MV-4-11 (cell line): ENCODE measurements around the gene CHN1.

ENCODE experiments used
- DNase-seq: peaks from one replicate; lab custom pipeline; 2025; lab: John Stamatoyannopoulos, UW

The CHN1 gene

DNA sequence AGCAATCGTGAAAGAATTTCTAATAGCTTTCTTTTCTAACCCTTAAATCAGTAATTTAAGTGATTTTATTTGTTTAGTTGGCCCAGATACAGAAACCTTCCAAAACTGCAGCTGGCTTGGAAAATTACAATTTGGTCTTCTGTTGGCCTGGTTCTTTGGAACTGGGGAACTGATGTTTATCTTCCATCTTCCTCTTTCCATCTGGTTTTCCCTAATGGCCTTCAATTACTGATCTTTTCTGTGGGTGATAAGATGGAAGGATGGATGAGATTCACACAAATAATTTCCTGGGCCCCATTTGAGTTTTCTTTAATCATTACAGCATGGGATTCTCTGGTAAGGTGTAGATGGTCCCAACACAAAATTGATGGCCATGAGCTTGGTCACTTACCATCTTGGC is 134.4 kb downstream of the CHN1 start:
- no peak for DNase-seq

DNA sequence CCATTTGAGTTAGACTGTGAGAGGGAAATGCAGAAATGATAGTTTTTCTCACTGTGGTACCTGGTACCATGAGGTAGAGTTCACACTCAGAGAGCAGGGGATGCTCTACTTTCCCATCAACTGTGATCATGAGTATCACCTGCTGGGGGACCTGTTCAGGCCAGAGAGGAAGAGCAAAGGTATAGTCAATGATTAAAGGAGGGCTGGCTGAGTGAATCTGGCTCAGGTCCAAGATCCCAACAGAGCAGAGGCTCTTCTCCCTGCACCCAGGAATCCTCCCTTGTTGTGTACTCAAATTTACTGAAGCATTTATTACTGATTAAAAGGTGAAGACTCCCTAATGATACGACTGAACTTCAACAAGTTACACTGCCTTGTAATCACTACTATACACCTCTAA is 136.3 kb downstream of the CHN1 start:
- DNase-seq: no peak

DNA sequence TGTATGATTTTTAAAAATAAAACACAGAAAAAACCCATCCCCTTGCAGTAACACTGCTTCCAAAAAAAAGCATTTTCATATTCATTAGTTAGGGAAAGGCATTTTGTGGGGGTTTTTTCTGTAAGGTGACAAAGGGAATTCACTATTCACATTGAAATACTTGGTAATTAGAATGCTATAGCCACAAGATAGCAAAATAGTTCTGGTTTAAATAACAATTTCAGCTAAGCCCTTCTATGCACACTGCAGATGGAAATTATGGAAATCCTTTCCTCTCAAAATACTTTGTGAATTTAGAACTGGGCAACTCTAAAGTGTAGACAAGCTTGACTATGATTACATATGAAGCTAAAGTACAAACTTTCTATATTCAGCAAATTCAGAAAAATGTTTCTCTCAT is 138.8 kb downstream of the CHN1 start:
- no peak for DNase-seq

- peak; percentile 2 for DNase-seq
Observed at GRCh38 chr2:174863183-174863582, 142.0 kb downstream of the CHN1 start.

GRCh38 chr2:174859563-174860169 is 145.5 kb downstream of the CHN1 start:
- no peak for DNase-seq

GRCh38 chr2:174858745-174859144 is 146.4 kb downstream of the CHN1 start:
- no peak for DNase-seq

GRCh38 chr2:174856447-174856846 is 148.7 kb downstream of the CHN1 start:
- DNase-seq: no peak

DNA sequence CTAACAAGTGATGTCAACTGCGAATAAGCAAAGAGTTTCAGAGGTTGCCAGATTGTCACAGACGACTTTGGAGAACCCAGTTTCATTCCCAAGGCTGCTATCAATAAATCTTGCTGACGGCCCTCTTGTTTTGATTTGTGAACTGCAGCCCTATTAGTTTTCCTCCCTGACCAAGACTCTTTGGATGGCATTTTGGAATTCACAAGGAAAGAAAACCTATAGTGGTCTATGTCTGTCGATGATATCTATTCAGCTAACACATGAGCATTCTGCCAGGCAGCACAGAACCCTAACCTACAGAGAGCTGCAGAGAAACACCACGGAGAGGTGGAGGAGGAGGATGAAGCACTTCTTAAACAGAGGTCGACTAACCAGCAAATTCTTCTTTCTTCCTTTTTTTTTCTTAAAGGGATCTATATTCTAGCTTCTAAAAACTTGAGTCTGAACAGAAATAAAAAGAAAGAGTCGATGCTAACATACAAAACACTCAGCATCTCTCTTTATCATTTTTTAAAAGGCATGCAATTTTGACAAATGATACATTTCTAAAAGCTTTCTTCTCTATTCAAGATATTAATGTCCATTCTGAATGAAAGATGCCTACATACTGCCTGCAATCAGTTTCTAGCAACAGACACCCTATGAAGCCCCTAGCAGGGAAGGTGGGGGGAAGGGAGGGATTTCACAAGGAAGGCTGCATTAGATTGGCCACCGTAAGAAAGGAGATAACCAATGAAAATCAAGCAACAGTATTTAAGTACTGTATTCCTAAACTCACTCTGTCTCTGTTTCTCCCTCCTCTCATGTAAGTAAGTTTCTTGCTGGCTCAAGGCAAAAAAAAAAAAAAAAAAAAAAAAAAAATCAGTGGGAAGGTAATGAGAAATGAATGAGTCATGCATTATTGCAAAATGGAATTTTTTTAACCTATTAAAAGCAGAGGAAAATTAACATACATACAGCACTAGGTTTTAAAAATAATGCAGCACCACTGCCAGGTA is 157.9 kb downstream of the CHN1 start:
- DNase-seq: no peak

DNA sequence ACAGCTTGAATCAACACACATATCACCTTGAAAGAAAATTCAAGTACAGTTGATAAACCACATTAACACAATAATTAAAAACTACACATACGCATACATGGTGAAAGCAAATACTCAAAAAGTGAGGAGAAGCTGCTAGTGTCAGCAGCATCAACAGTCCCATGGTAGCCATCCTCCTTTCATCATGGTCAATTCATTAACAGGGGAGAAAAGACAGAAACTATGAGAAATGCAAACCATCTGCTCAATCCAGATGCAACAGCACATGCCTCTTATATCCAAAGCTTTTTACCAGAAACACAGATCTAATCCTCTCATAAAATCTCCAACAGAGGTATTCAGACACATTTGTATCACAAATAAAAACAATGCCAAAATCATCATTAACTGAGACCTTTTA is 159.0 kb downstream of the CHN1 start:
- DNase-seq: no peak

GRCh38 chr2:174844295-174844708 is 160.9 kb downstream of the CHN1 start:
- no peak for DNase-seq

- no peak for DNase-seq
Observed at GRCh38 chr2:174842496-174842895, 162.7 kb downstream of the CHN1 start.

DNA sequence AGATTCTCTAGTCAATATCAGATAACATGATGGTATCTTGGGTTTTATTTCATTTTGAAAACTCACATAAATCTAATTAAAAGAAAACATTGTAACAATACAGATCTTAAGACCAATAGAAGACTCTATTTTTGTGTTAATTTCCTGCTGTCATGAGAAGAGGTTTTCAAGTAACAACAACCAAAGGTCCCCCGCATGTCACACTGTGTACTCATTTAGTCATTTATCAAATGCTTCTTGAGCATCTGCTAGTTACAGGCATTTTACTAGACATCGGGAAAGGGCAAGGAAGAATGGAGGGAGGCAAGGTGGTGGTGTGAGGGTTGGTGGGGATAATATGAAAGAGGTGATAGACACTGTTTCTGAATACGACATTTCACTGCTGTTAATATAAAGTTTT is 163.2 kb downstream of the CHN1 start:
- no peak for DNase-seq

DNA sequence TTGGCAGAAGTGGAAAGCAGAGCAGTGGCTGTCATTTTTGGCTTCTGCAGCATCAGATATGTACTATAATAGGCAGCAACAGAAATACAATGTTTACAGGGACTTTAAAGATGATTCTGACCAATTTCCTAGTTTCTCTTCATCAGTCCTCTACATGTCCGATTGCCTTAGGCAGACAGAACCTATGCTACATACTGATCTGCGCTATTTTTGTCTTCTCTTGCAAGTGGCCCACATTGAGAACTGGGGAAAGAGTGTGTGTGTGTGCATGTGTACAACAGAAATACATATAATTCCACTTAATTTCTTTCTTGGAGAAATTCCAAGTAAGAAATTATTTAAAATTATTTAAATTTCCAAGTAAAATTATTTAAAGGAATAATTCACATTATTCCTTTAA is 163.8 kb downstream of the CHN1 start:
- DNase-seq: no peak

GRCh38 chr2:174840436-174840835 is 164.7 kb downstream of the CHN1 start:
- DNase-seq: no peak

- DNase-seq: no peak
Observed at GRCh38 chr2:174839662-174840061, 165.5 kb downstream of the CHN1 start.

DNA sequence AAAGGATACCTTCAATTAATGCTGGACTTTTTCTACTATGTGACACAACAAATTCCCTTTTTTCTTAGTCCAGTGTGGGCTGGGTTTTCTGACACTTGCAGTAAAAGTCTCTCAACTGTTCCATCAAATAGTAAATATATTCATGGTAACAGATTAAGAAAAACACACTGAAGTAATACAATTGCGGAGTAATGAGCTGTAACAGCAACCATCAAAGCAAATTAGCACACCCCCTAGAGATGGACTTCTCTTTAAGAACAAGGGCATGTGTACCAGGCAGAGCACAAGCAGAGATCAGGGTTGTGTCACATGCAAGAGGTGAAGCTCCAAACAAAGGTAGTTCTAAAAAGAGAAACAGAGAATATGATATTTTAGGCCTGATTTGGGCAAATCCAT is 168.2 kb downstream of the CHN1 start:
- no peak for DNase-seq

- no peak for DNase-seq
Observed at GRCh38 chr2:174836377-174836994, 168.7 kb downstream of the CHN1 start.

DNA sequence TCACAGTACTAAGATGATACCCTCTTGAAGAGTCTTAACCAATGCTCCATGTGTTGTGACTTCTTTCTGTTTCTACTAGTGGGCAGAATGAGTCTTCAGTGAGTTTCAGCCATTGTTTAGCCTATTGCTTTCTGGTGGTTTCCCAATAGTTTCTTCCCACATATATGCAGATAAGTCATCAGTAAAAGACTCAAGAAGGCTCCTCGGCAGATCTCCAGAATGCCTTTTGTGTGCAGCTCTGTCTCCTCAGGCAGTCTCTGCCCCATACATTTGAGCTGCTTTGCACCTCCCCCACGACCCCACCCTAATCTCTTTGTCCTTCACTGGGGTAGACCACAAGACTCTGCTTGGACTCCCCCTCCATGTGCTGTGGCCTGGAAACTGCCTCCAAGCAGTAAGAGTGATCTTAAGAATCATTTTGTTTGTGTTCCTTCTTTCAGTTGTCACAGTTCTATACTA is 169.4 kb downstream of the CHN1 start:
- DNase-seq: no peak

DNA sequence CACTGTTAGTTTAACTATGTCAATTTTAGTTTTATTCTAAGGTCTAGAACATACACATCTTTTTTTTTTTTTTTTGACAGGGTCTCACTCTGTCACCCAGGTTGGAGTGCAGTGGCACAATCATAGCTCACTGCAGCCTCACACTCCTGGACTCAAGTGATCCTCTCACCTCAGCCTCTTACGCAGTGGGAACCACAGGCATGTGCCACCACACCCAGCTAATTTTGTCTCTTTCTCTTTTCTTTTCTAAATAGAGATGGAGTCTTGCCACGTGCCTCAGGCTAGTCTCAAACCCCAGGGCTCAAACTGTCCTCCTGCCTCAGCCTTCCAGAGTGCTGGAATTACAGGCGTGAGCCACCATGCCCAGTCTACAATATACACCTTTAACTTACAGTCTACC is 171.4 kb downstream of the CHN1 start:
- no peak for DNase-seq

- no peak for DNase-seq
Observed at GRCh38 chr2:174830561-174830960, 174.6 kb downstream of the CHN1 start.

DNA sequence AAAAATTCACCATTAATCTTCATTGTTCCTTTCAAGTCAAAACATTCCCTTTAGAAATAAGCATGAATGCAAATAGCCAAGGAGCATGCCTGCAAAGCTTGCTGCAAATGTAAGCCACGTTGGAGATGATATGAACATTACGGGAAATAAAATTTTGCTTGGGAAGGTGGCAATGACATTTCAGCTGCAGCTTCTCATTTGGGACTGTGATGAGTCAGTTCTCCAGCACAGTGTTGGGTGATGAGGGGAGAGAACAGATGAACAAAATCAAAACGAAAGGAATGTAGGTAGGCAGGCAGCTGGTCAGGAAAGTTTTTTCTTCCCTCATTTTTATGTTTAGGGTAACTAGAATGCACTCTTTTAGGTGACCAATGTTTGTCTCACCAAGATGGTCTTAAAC is 175.6 kb downstream of the CHN1 start:
- no peak for DNase-seq

- no peak for DNase-seq
Observed at GRCh38 chr2:174827371-174828369, 177.5 kb downstream of the CHN1 start.
